Duodenal mucosa (tissue), 2 donors: ENCODE results near the gene OGFR.

ENCODE experiments used
- H3K27ac ChIP-seq: one replicate; pipeline ENCODE4 v1.7.0; 2013; ENCODE audit warnings: low read depth, low read length
- H3K27me3 ChIP-seq, 2 donors: one replicate each; pipeline ENCODE4 v1.7.0; 2013; ENCODE audit warnings: low read length in 2 of 2, control low read depth in 1 of 2; ENCODE audit not compliant: insufficient read depth in 2 of 2, control insufficient read depth in 1 of 2
- H3K36me3 ChIP-seq, 2 donors: one replicate each; pipeline ENCODE4 v1.7.0; 2013; ENCODE audit warnings: low read length in 2 of 2, control low read depth in 1 of 2; ENCODE audit not compliant: insufficient read depth in 2 of 2, control insufficient read depth in 1 of 2
- H3K4me1 ChIP-seq, 2 donors: one replicate each; pipeline ENCODE4 v1.7.0; 2013; ENCODE audit warnings: low read length in 2 of 2, control low read depth in 1 of 2; ENCODE audit not compliant: insufficient read depth in 2 of 2, control insufficient read depth in 1 of 2
- H3K4me3 ChIP-seq, 2 donors: one replicate each; pipeline ENCODE4 v1.7.0; 2013; ENCODE audit warnings: low read length in 2 of 2, low read depth in 1 of 2
- H3K9ac ChIP-seq, 2 donors: one replicate each; pipeline ENCODE4 v1.7.0; 2013; ENCODE audit warnings: low read length in 2 of 2, low read depth in 1 of 2
- H3K9me3 ChIP-seq, 2 donors: one replicate each; pipeline ENCODE4 v1.7.0; 2013; ENCODE audit warnings: low read length in 2 of 2, control low read depth in 1 of 2; ENCODE audit not compliant: control insufficient read depth in 1 of 2

OGFR gene

GRCh38 chr20:62831854-62832211 is 27.2 kb downstream of the OGFR start:
- H3K4me1 ChIP-seq = peaks cover 22 to 24% of the 10 kb centered on the region in 2 donors
- no peaks in the 10 kb centered on the region for H3K9me3 ChIP-seq
- no peak overlapping the region for H3K27ac ChIP-seq
- no peaks in the 10 kb centered on the region for H3K27me3 ChIP-seq
- H3K9ac ChIP-seq = peak overlapping the region; percentile 39 to 43
- H3K4me3 ChIP-seq = peak overlapping the region; percentile 33 to 50
- H3K36me3 ChIP-seq = no peaks in the 10 kb centered on the region

GRCh38 chr20:62832212-62832922 is 27.7 kb downstream of the OGFR start:
- Histone ChIP-seq H3K27me3 (no peaks in the 10 kb centered on the region), H3K9ac (peak overlapping the region; percentile 39 to 51), H3K4me1 (peaks cover 22 to 24% of the 10 kb centered on the region in 2 donors), H3K9me3 (no peaks in the 10 kb centered on the region), H3K27ac (no peak overlapping the region), H3K4me3 (peak overlapping the region; percentile 33 to 50), H3K36me3 (no peaks in the 10 kb centered on the region)

GRCh38 chr20:62832951-62833391 is 28.3 kb downstream of the OGFR start:
- peak overlapping the region; percentile 33 to 50 for H3K4me3 ChIP-seq
- peaks cover 22 to 27% of the 10 kb centered on the region in 2 donors for H3K4me1 ChIP-seq
- no peak overlapping the region for H3K27ac ChIP-seq
- no peaks in the 10 kb centered on the region for H3K9me3 ChIP-seq
- H3K9ac ChIP-seq = peak overlapping the region; percentile 35 to 51
- no peaks in the 10 kb centered on the region for H3K36me3 ChIP-seq
- no peaks in the 10 kb centered on the region for H3K27me3 ChIP-seq

GRCh38 chr20:62834967-62835730 is 30.5 kb downstream of the OGFR start:
- Histone ChIP-seq H3K4me1 (peaks cover 36 to 44% of the 10 kb centered on the region in 2 donors), H3K9me3 (no peaks in the 10 kb centered on the region), H3K9ac (no peak overlapping the region), H3K36me3 (no peaks in the 10 kb centered on the region), H3K27me3 (no peaks in the 10 kb centered on the region), H3K4me3 (no peak overlapping the region), H3K27ac (no peak overlapping the region)

GRCh38 chr20:62835931-62836861 is 31.6 kb downstream of the OGFR start:
- Histone ChIP-seq H3K4me3 (no peak overlapping the region), H3K27me3 (no peaks in the 10 kb centered on the region), H3K36me3 (no peaks in the 10 kb centered on the region), H3K9ac (no peak overlapping the region), H3K4me1 (peaks cover 32 to 45% of the 10 kb centered on the region in 2 donors), H3K27ac (no peak overlapping the region), H3K9me3 (no peaks in the 10 kb centered on the region)

GRCh38 chr20:62836967-62837490 is 32.4 kb downstream of the OGFR start:
- H3K9ac ChIP-seq = no peak overlapping the region
- H3K27ac ChIP-seq = no peak overlapping the region
- H3K4me3 ChIP-seq = no peak overlapping the region
- no peaks in the 10 kb centered on the region for H3K27me3 ChIP-seq
- H3K4me1 ChIP-seq = peaks cover 25 to 37% of the 10 kb centered on the region in 2 donors
- no peaks in the 10 kb centered on the region for H3K36me3 ChIP-seq
- no peaks in the 10 kb centered on the region for H3K9me3 ChIP-seq

- Histone ChIP-seq H3K4me3 (no peak overlapping the region), H3K27ac (peak overlapping the region; percentile 2), H3K27me3 (no peaks in the 10 kb centered on the region), H3K36me3 (no peaks in the 10 kb centered on the region), H3K9ac (no peak overlapping the region), H3K4me1 (peaks cover 18 to 30% of the 10 kb centered on the region in 2 donors), H3K9me3 (no peaks in the 10 kb centered on the region)
Measured at GRCh38 chr20:62837790-62838127, 33.1 kb downstream of the OGFR start.

- peak overlapping the region; percentile 78 for H3K27ac ChIP-seq
- H3K27me3 ChIP-seq = no peaks in the 10 kb centered on the region
- H3K9ac ChIP-seq = peak overlapping the region; percentile 34 to 63
- no peaks in the 10 kb centered on the region for H3K36me3 ChIP-seq
- H3K9me3 ChIP-seq = no peaks in the 10 kb centered on the region
- peak overlapping the region; percentile 40 to 59 for H3K4me3 ChIP-seq
- peaks cover 14 to 25% of the 10 kb centered on the region in 2 donors for H3K4me1 ChIP-seq
Measured at GRCh38 chr20:62838128-62838891, 33.7 kb downstream of the OGFR start.

GRCh38 chr20:62839261-62839660 is 34.6 kb downstream of the OGFR start:
- no peaks in the 10 kb centered on the region for H3K27me3 ChIP-seq
- H3K4me1 ChIP-seq = peaks cover 14 to 25% of the 10 kb centered on the region in 2 donors
- H3K9me3 ChIP-seq = no peaks in the 10 kb centered on the region
- no peak overlapping the region for H3K4me3 ChIP-seq
- no peaks in the 10 kb centered on the region for H3K36me3 ChIP-seq
- H3K9ac ChIP-seq = no peak overlapping the region
- H3K27ac ChIP-seq = no peak overlapping the region
